HG03342 (cell line): ENCODE data around the gene THSD4.
"Not testable (repeated sequence)": the region's sequence is repeated elsewhere in the genome, so short reads cannot be mapped to it uniquely, and the experiment has no call there.

ENCODE experiments used
- ATAC-seq: cut with Tn5 transposase; IDR thresholded peaks from one replicate; pipeline ENCODE4 v1.9.1; 2021; ENCODE audit warnings: mild to moderate bottlenecking, moderate library complexity; ENCODE audit not compliant: unreplicated experiment

Gene THSD4

GRCh38 chr15:71725207-71725955, 610.1 kb downstream of the THSD4 start:
- not testable (repeated sequence) for ATAC-seq

- no peak for ATAC-seq
Measured at GRCh38 chr15:71728881-71729280, 613.6 kb downstream of the THSD4 start.

GRCh38 chr15:71729319-71729718, 614.0 kb downstream of the THSD4 start:
- no peak for ATAC-seq

GRCh38 chr15:71730277-71731144, 615.2 kb downstream of the THSD4 start:
- no peak for ATAC-seq

- no peak for ATAC-seq
Measured at GRCh38 chr15:71732636-71733035, 617.4 kb downstream of the THSD4 start.

GRCh38 chr15:71733122-71733521, 617.9 kb downstream of the THSD4 start:
- no peak for ATAC-seq

- no peak for ATAC-seq
Measured at GRCh38 chr15:71734709-71735384, 619.6 kb downstream of the THSD4 start.

GRCh38 chr15:71735385-71735757, 620.1 kb downstream of the THSD4 start:
- ATAC-seq = no peak

- no peak for ATAC-seq
Measured at GRCh38 chr15:71736286-71736947, 621.1 kb downstream of the THSD4 start.

- ATAC-seq = no peak
Measured at GRCh38 chr15:71737761-71738160, 622.5 kb downstream of the THSD4 start.

GRCh38 chr15:71739355-71739754, 624.1 kb downstream of the THSD4 start:
- no peak for ATAC-seq

- ATAC-seq = no peak
Measured at GRCh38 chr15:71742964-71743363, 627.7 kb downstream of the THSD4 start.

GRCh38 chr15:71743861-71744382, 628.7 kb downstream of the THSD4 start:
- no peak for ATAC-seq

- ATAC-seq = no peak
Measured at GRCh38 chr15:71746719-71747118, 631.4 kb downstream of the THSD4 start.

GRCh38 chr15:71747128-71748083, 632.1 kb downstream of the THSD4 start:
- no peak for ATAC-seq

GRCh38 chr15:71748293-71748718, 633.0 kb downstream of the THSD4 start:
- no peak for ATAC-seq

GRCh38 chr15:71749500-71749899, 634.2 kb downstream of the THSD4 start:
- ATAC-seq = no peak

GRCh38 chr15:71752128-71752527, 636.9 kb downstream of the THSD4 start:
- no peak for ATAC-seq

GRCh38 chr15:71752604-71753289, 637.5 kb downstream of the THSD4 start:
- ATAC-seq = no peak
